ENCODE results near the gene ZNF420.
A peak's percentile ranks its signal among the peaks of the same experiment; 100 is the strongest.
"Not testable (repeated sequence)": the region's sequence is repeated elsewhere in the genome, so short reads cannot be mapped to it uniquely, and the experiment has no call there.

The ZNF420 gene

GRCh38 chr19:37077934-37078716 lies at the start of gene ZNF420:
TSS of gene ZNF420 (plus strand) at chr19:37078433. CDS start at chr19:37089119, 10,686 bp downstream.
- peak; percentile 74 for DNase-seq (ENCODE audit: low read depth)

GRCh38 chr19:37045140-37045539 lies 33.1 kb upstream of the ZNF420 start:
- DNase-seq (ENCODE audit: low read depth), result no peak

GRCh38 chr19:37055330-37055729 lies 22.9 kb upstream of the ZNF420 start:
- no peak for DNase-seq (ENCODE audit: low read depth)

- DNase-seq (ENCODE audit: low read depth), result no peak
Measured at GRCh38 chr19:37056776-37057175, 21.5 kb upstream of the ZNF420 start.

GRCh38 chr19:37059142-37059541 lies 19.1 kb upstream of the ZNF420 start:
- DNase-seq (ENCODE audit: low read depth), result no peak

- not testable (repeated sequence) for DNase-seq (ENCODE audit: low read depth)
Measured at GRCh38 chr19:37064886-37065285, 13.3 kb upstream of the ZNF420 start.

- DNase-seq (ENCODE audit: low read depth), result no peak
Measured at GRCh38 chr19:37074111-37074510, 4.1 kb upstream of the ZNF420 start.

- DNase-seq (ENCODE audit: low read depth), result no peak
Measured at GRCh38 chr19:37074819-37075362, 3.3 kb upstream of the ZNF420 start.

GRCh38 chr19:37076524-37076923 lies 1.7 kb upstream of the ZNF420 start:
- DNase-seq (ENCODE audit: low read depth), result not testable (repeated sequence)

GRCh38 chr19:37077501-37077933 lies 716 bp upstream of the ZNF420 start:
- DNase-seq (ENCODE audit: low read depth), result no peak

- no peak for DNase-seq (ENCODE audit: low read depth)
Measured at GRCh38 chr19:37078717-37079032, 442 bp downstream of the ZNF420 start.

GRCh38 chr19:37079238-37079637 lies 1.0 kb downstream of the ZNF420 start:
- DNase-seq (ENCODE audit: low read depth), result no peak

GRCh38 chr19:37082307-37082706 lies 4.1 kb downstream of the ZNF420 start:
- no peak for DNase-seq (ENCODE audit: low read depth)

GRCh38 chr19:37087110-37087509 lies 8.9 kb downstream of the ZNF420 start:
- DNase-seq (ENCODE audit: low read depth), result no peak

GRCh38 chr19:37095859-37096258 lies 17.6 kb downstream of the ZNF420 start:
- no peak for DNase-seq (ENCODE audit: low read depth)

GRCh38 chr19:37098570-37098969 lies 20.3 kb downstream of the ZNF420 start:
- DNase-seq (ENCODE audit: low read depth), result no peak

GRCh38 chr19:37104135-37104534 lies 25.9 kb downstream of the ZNF420 start:
- not testable (repeated sequence) for DNase-seq (ENCODE audit: low read depth)

- not testable (repeated sequence) for DNase-seq (ENCODE audit: low read depth)
Measured at GRCh38 chr19:37111753-37112152, 33.5 kb downstream of the ZNF420 start.

GRCh38 chr19:37114001-37114400 lies 35.8 kb downstream of the ZNF420 start:
- DNase-seq (ENCODE audit: low read depth), result no peak

- DNase-seq (ENCODE audit: low read depth), result not testable (repeated sequence)
Measured at GRCh38 chr19:37122093-37122492, 43.9 kb downstream of the ZNF420 start.

GRCh38 chr19:37127999-37128820 lies 50.0 kb downstream of the ZNF420 start:
- no peak for DNase-seq (ENCODE audit: low read depth)

- no peak for DNase-seq (ENCODE audit: low read depth)
Measured at GRCh38 chr19:37128821-37129177, 50.6 kb downstream of the ZNF420 start.

GRCh38 chr19:37136111-37136510 lies 57.9 kb downstream of the ZNF420 start:
- DNase-seq (ENCODE audit: low read depth), result no peak

All from stimulated activated CD8-positive, alpha-beta memory T cell treated with anti-CD3 and anti-CD28 coated beads, Interleukin-15, amount 100 ng/mL, for 1 hour (primary cell).